GM12878 (cell line): ENCODE measurements around the gene PPP1R36. TPM values are rescaled to one million over a fixed set of nuclear protein-coding genes. Genes with fewer than 3 reads are reported as not detected.
A peak's percentile ranks its signal among the peaks of the same experiment; 100 is the strongest.

Source experiments
- HDGF ChIP-seq: fragments of 450-650 bp; IDR thresholded peaks from 2 replicates; pipeline ENCODE4 v1.6.1; 2016; ENCODE audit warnings: antibody characterized with exemption
- MEF2A ChIP-seq: IDR thresholded peaks from 2 replicates; pipeline ENCODE4 v1.6.1; 2011; ENCODE audit warnings: low read depth, mild to moderate bottlenecking, low read length, moderate library complexity; ENCODE audit not compliant: insufficient read depth
- NBN ChIP-seq: fragments of 450-650 bp; IDR thresholded peaks from 2 replicates; pipeline ENCODE4 v1.6.1; 2016
- POLR2A ChIP-seq: IDR thresholded peaks from 2 replicates; pipeline ENCODE4 v1.6.1; 2011; ENCODE audit warnings: low read depth, mild to moderate bottlenecking, low read length
- SIN3A ChIP-seq: IDR thresholded peaks from 2 replicates; pipeline ENCODE4 v1.6.1; 2012; ENCODE audit warnings: low read depth, low read length, improper control_type of control experiment
- polyA plus RNA-seq, 11 experiments: library from polyadenylated mRNA; depleted of rRNA in 4 of 11; unstranded in 6 of 11; stranded (reverse) in 5 of 11; fragments of >200 nt; fragmentation: Nextera tagmentation in 4 of 11; fragmentation: Illumina TruSeq in 1 of 11; extraction: Ambion mirVana in 4 of 11; extraction: Trizol in 1 of 11; gene quantifications; 1 replicate in 1 of 11; 2 replicates in 10 of 11; pipeline versions ENCODE4 v1.2.1 to v1.2.3, GENCODE V29; 2011 to 2016; ENCODE audit warnings: inconsistent platforms in 2 of 11, missing spikeins in 2 of 11, low read depth in 1 of 11
- total RNA-seq, 4 experiments: library from RNA; depleted of rRNA in 3 of 4; stranded (reverse); fragments of >200 nt in 3 of 4; fragmentation: Illumina TruSeq in 1 of 4; extraction: Trizol in 1 of 4; gene quantifications; 2 replicates each; pipeline versions ENCODE4 v1.2.1 to v1.2.3, GENCODE V29; 2013 to 2021
- TF ChIP-seq, protein P1 (sequence below): fragments of 450-650 bp; formaldehyde crosslinking; IDR thresholded peaks from 2 replicates; pipeline ENCODE4 v1.5.0; 2022; ENCODE audit warnings: mild to moderate bottlenecking, missing genetic modification characterization
- TF ChIP-seq, protein P2 (sequence below): fragments of 450-650 bp; IDR thresholded peaks from 2 replicates; pipeline ENCODE4 v1.6.1; 2016; ENCODE audit warnings: mild to moderate bottlenecking
- TF ChIP-seq, protein P3 (sequence below): fragments of 450-650 bp; IDR thresholded peaks from 2 replicates; pipeline ENCODE4 v1.6.1; 2017; ENCODE audit warnings: antibody characterized with exemption, mild to moderate bottlenecking, moderate library complexity
- TF ChIP-seq, protein P4 (sequence below): fragments of 450-650 bp; IDR thresholded peaks from 2 replicates; pipeline ENCODE4 v1.6.1; 2018; ENCODE audit warnings: borderline replicate concordance, mild to moderate bottlenecking; ENCODE audit not compliant: partially characterized antibody

PPP1R36 gene
- total and polyA plus RNA-seq, 10 of the 15 experiments (the other 5 are each of a cell fraction or from before 2014, with no cell fraction given): 0.12 to 0.13 TPM; not detected in 8

DNA sequence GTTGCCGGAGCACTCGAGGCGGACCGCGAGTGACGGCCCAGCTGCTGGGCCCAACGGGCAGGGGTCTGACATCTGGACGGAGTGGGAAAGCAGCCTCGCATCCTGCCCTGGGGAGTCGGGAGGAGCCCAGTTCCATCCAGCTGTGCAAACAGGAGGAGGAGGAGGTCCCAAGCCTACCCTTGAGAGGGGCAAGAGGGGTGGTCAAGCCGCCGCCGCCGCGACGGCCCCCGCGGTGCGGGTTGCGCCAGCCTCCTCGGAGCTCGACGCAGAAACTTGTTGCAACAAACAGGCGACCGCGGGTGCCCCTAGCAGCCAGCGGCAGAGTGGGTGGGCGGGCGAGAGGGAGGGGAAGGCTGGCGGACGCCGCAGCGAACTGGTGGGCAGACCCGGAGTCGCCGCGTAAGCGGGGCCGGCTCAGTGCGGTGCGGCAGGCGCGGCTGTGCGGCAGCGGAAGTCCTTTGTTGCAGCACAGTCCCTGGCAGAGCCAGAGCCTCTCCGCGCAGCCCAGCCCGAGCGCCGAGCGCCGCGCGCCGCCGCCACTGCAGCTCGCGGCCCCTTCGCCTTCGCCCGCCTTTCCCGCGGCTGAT lies 45.4 kb upstream of the PPP1R36 start, which contains the start of gene ZBTB1 (continued):
- TF ChIP-seq, protein P1, sequence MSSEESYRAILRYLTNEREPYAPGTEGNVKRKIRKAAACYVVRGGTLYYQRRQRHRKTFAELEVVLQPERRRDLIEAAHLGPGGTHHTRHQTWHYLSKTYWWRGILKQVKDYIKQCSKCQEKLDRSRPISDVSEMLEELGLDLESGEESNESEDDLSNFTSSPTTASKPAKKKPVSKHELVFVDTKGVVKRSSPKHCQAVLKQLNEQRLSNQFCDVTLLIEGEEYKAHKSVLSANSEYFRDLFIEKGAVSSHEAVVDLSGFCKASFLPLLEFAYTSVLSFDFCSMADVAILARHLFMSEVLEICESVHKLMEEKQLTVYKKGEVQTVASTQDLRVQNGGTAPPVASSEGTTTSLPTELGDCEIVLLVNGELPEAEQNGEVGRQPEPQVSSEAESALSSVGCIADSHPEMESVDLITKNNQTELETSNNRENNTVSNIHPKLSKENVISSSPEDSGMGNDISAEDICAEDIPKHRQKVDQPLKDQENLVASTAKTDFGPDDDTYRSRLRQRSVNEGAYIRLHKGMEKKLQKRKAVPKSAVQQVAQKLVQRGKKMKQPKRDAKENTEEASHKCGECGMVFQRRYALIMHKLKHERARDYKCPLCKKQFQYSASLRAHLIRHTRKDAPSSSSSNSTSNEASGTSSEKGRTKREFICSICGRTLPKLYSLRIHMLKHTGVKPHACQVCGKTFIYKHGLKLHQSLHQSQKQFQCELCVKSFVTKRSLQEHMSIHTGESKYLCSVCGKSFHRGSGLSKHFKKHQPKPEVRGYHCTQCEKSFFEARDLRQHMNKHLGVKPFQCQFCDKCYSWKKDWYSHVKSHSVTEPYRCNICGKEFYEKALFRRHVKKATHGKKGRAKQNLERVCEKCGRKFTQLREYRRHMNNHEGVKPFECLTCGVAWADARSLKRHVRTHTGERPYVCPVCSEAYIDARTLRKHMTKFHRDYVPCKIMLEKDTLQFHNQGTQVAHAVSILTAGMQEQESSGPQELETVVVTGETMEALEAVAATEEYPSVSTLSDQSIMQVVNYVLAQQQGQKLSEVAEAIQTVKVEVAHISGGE: 0 out of 2 replicates have a peak, but pooled peaks have one; percentile 49
- TF ChIP-seq, protein P2, sequence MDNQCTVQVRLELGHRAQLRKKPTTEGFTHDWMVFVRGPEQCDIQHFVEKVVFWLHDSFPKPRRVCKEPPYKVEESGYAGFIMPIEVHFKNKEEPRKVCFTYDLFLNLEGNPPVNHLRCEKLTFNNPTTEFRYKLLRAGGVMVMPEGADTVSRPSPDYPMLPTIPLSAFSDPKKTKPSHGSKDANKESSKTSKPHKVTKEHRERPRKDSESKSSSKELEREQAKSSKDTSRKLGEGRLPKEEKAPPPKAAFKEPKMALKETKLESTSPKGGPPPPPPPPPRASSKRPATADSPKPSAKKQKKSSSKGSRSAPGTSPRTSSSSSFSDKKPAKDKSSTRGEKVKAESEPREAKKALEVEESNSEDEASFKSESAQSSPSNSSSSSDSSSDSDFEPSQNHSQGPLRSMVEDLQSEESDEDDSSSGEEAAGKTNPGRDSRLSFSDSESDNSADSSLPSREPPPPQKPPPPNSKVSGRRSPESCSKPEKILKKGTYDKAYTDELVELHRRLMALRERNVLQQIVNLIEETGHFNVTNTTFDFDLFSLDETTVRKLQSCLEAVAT: peak; percentile 94
- TF ChIP-seq, protein P3, sequence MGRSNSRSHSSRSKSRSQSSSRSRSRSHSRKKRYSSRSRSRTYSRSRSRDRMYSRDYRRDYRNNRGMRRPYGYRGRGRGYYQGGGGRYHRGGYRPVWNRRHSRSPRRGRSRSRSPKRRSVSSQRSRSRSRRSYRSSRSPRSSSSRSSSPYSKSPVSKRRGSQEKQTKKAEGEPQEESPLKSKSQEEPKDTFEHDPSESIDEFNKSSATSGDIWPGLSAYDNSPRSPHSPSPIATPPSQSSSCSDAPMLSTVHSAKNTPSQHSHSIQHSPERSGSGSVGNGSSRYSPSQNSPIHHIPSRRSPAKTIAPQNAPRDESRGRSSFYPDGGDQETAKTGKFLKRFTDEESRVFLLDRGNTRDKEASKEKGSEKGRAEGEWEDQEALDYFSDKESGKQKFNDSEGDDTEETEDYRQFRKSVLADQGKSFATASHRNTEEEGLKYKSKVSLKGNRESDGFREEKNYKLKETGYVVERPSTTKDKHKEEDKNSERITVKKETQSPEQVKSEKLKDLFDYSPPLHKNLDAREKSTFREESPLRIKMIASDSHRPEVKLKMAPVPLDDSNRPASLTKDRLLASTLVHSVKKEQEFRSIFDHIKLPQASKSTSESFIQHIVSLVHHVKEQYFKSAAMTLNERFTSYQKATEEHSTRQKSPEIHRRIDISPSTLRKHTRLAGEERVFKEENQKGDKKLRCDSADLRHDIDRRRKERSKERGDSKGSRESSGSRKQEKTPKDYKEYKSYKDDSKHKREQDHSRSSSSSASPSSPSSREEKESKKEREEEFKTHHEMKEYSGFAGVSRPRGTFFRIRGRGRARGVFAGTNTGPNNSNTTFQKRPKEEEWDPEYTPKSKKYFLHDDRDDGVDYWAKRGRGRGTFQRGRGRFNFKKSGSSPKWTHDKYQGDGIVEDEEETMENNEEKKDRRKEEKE: 0 out of 2 replicates have a peak, but pooled peaks have one; percentile 70
- TF ChIP-seq SIN3A (0 out of 2 replicates have a peak, but pooled peaks have one; percentile 66), MEF2A (0 out of 2 replicates have a peak, but pooled peaks have one; percentile 4), HDGF (0 out of 2 replicates have a peak, but pooled peaks have one; percentile 89), POLR2A (peak; percentile 67), NBN (peak; percentile 76; the same call in 1 of the 2 replicates)
- TF ChIP-seq, protein P4, sequence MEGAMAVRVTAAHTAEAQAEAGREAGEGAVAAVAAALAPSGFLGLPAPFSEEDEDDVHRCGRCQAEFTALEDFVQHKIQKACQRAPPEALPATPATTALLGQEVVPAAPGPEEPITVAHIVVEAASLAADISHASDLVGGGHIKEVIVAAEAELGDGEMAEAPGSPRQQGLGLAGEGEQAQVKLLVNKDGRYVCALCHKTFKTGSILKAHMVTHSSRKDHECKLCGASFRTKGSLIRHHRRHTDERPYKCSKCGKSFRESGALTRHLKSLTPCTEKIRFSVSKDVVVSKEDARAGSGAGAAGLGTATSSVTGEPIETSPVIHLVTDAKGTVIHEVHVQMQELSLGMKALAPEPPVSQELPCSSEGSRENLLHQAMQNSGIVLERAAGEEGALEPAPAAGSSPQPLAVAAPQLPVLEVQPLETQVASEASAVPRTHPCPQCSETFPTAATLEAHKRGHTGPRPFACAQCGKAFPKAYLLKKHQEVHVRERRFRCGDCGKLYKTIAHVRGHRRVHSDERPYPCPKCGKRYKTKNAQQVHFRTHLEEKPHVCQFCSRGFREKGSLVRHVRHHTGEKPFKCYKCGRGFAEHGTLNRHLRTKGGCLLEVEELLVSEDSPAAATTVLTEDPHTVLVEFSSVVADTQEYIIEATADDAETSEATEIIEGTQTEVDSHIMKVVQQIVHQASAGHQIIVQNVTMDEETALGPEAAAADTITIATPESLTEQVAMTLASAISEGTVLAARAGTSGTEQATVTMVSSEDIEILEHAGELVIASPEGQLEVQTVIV: no peak
